ENCODE results near the gene ZNF544. TPM values are rescaled to one million over a fixed set of nuclear protein-coding genes. Genes with fewer than 3 reads are reported as not detected.
A peak's percentile ranks its signal among the peaks of the same experiment; 100 is the strongest.

ZNF544 gene
- total and polyA plus RNA-seq, 2 donors (not counting 1 experiment from before 2014, with no cell fraction given) = 37.1 to 65.7 TPM

DNA sequence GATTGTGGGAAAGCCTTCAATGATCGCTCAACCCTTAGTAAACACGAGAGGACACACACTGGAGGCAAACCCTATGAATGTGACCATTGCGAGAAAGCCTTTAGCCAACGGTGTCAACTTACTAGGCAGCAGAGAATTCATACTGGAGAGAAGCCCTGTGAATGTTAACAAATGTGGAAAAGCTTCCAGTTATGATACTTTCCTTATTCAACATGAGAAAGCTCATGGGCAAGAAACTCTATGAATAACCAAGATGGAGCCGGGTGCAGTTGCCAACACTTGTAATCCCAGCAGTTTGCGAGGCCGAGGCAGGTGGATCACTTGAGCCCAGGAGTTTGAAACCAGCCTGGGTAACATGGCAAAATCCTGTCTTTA is 34.2 kb downstream of the ZNF544 start:
- Histone ChIP-seq H3K27ac (ENCODE audit: low read length in 2 of 2) (no peak overlapping the region), H3K9ac (ENCODE audit: low read length) (peak overlapping the region; percentile 26), H3K4me1 (ENCODE audit: control insufficient read depth in 2 of 2, insufficient read depth in 2 of 2, low read length in 2 of 2) (no peaks in the 10 kb centered on the region), H3K79me2 (ENCODE audit: control insufficient read depth, insufficient read depth, low read length) (no peaks in the 10 kb centered on the region), H4K20me1 (ENCODE audit: control insufficient read depth, insufficient read depth, low read length, poor library complexity, severe bottlenecking) (no peaks in the 10 kb centered on the region), H2AFZ (ENCODE audit: insufficient read depth, low read depth, low read length, poor library complexity, severe bottlenecking) (no peak overlapping the region), H3K4me2 (replicated peaks; ENCODE audit: low read depth, low read length, poor library complexity, severe bottlenecking) (no peak overlapping the region), H3K4me3 (ENCODE audit: control extremely low read depth in 1 of 5, extremely low read depth in 1 of 5, insufficient read depth in 1 of 5, low read depth in 2 of 5, low read length in 4 of 5) (peak overlapping the region in 1 of 5 experiments; percentile 6), H3K9me3 (ENCODE audit: control extremely low read depth in 1 of 3, control insufficient read depth in 2 of 3, insufficient read depth in 1 of 3, low read length in 2 of 3) (peaks cover 14 to 98% (median 93%) of the 10 kb centered on the region in 3 donors), H3K27me3 (replicated peaks in 1 of 4; ENCODE audit: control extremely low read depth in 1 of 4, control insufficient read depth in 3 of 4, insufficient read depth in 4 of 4, low read length in 3 of 4) (no peaks in the 10 kb centered on the region), H3K36me3 (replicated peaks in 1 of 2; ENCODE audit: control extremely low read depth in 1 of 2, control insufficient read depth in 1 of 2, extremely low read depth in 1 of 2, insufficient read depth in 2 of 2, low read length in 1 of 2) (peaks cover 6 to 36% of the 10 kb centered on the region in 2 experiments)
- CTCF ChIA-PET = no interaction called here
- DNase-seq = no peak
- intact Hi-C loops (cut with micrococcal nuclease) = no loop called here
- WGBS (ENCODE audit: insufficient coverage) = 98% methylated on average over 5 of the region's 7 CpGs
- no peak for ATAC-seq (ENCODE audit: low read depth)
- POLR2A ChIA-PET = no interaction called here
- Mint-ChIP-seq H3K27ac (no peak overlapping the region), H3K4me1 (no peaks in the 10 kb centered on the region), H3K27me3 (no peaks in the 10 kb centered on the region), H3K9me3 (ENCODE audit: insufficient read depth) (peaks cover 9% of the 10 kb centered on the region), H3K4me3 (no peak overlapping the region)
- no peak for TF ChIP-seq EZH2 (IDR thresholded peaks at IDR 0.05; ENCODE audit: borderline replicate concordance, insufficient read depth, low read depth, low read length, poor library complexity, severe bottlenecking)
- TF ChIP-seq, protein P1, sequence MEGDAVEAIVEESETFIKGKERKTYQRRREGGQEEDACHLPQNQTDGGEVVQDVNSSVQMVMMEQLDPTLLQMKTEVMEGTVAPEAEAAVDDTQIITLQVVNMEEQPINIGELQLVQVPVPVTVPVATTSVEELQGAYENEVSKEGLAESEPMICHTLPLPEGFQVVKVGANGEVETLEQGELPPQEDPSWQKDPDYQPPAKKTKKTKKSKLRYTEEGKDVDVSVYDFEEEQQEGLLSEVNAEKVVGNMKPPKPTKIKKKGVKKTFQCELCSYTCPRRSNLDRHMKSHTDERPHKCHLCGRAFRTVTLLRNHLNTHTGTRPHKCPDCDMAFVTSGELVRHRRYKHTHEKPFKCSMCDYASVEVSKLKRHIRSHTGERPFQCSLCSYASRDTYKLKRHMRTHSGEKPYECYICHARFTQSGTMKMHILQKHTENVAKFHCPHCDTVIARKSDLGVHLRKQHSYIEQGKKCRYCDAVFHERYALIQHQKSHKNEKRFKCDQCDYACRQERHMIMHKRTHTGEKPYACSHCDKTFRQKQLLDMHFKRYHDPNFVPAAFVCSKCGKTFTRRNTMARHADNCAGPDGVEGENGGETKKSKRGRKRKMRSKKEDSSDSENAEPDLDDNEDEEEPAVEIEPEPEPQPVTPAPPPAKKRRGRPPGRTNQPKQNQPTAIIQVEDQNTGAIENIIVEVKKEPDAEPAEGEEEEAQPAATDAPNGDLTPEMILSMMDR (IDR thresholded peaks at IDR 0.05) = no peak

DNA sequence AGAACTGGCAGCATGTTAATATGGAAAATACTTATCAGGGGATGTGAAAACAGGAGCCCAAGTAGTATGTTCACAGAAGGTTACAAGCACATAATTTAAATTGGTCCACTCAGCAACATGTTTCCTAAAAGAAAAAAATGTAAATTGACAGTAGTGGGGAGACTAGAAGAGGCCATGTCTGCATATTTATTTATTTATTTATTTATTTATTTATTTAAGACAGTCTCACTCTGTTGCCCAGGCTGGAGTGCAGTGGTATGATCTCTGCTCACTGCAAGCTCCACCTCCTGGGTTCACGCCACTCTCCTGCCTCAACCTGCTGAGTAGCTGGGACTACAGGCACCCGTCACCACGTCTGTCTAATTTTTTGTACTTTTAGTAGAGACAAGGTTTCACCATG is 36.4 kb downstream of the ZNF544 start:
- Histone ChIP-seq H3K36me3 (replicated peaks in 1 of 2; ENCODE audit: control extremely low read depth in 1 of 2, control insufficient read depth in 1 of 2, extremely low read depth in 1 of 2, insufficient read depth in 2 of 2, low read length in 1 of 2) (peaks cover 6 to 28% of the 10 kb centered on the region in 2 experiments), H3K9ac (ENCODE audit: low read length) (no peak overlapping the region), H3K4me1 (ENCODE audit: control insufficient read depth in 2 of 2, insufficient read depth in 2 of 2, low read length in 2 of 2) (no peaks in the 10 kb centered on the region), H3K79me2 (ENCODE audit: control insufficient read depth, insufficient read depth, low read length) (no peaks in the 10 kb centered on the region), H3K27ac (ENCODE audit: low read length in 2 of 2) (no peak overlapping the region), H3K4me3 (ENCODE audit: control extremely low read depth in 1 of 5, extremely low read depth in 1 of 5, insufficient read depth in 1 of 5, low read depth in 2 of 5, low read length in 4 of 5) (no peak overlapping the region), H4K20me1 (ENCODE audit: control insufficient read depth, insufficient read depth, low read length, poor library complexity, severe bottlenecking) (no peaks in the 10 kb centered on the region), H3K9me3 (ENCODE audit: control extremely low read depth in 1 of 3, control insufficient read depth in 2 of 3, insufficient read depth in 1 of 3, low read length in 2 of 3) (peaks cover 20 to 98% (median 88%) of the 10 kb centered on the region in 3 donors), H3K4me2 (replicated peaks; ENCODE audit: low read depth, low read length, poor library complexity, severe bottlenecking) (no peak overlapping the region), H2AFZ (ENCODE audit: insufficient read depth, low read depth, low read length, poor library complexity, severe bottlenecking) (no peak overlapping the region), H3K27me3 (replicated peaks in 1 of 4; ENCODE audit: control extremely low read depth in 1 of 4, control insufficient read depth in 3 of 4, insufficient read depth in 4 of 4, low read length in 3 of 4) (no peaks in the 10 kb centered on the region)
- H3K4me1 Mint-ChIP-seq = no peaks in the 10 kb centered on the region
- DNase-seq (no peak), ATAC-seq (ENCODE audit: low read depth) (no peak)
- no peak for TF ChIP-seq EZH2 (IDR thresholded peaks at IDR 0.05; ENCODE audit: borderline replicate concordance, insufficient read depth, low read depth, low read length, poor library complexity, severe bottlenecking)
- TF ChIP-seq, protein P1 (IDR thresholded peaks at IDR 0.05) = no peak
- no peak overlapping the region for H3K27ac Mint-ChIP-seq
- intact Hi-C loops (cut with micrococcal nuclease) = no loop called here
- CTCF ChIA-PET = no interaction called here
- 100% methylated on average over 3 of the region's 3 CpGs for WGBS (ENCODE audit: insufficient coverage)
- no peak overlapping the region for H3K4me3 Mint-ChIP-seq
- peaks cover 5% of the 10 kb centered on the region for H3K9me3 Mint-ChIP-seq (ENCODE audit: insufficient read depth)
- no peaks in the 10 kb centered on the region for H3K27me3 Mint-ChIP-seq
- POLR2A ChIA-PET = interaction anchor here (0.6 kb wide), 1 partner anchor 22 kb away, joined by 6 read pairs; no protein-coding TSS in a partner anchor
